Endothelial cell of umbilical vein (primary cell): ENCODE data around the gene CUL3.

Source experiments
- EZH2 ChIP-seq: IDR thresholded peaks from 2 replicates; pipeline ENCODE4 v1.6.1; 2012; ENCODE audit warnings: borderline replicate concordance, low read depth, mild to moderate bottlenecking, moderate library complexity, low read length, inconsistent platforms; ENCODE audit not compliant: severe bottlenecking
- GATA2 ChIP-seq: IDR thresholded peaks from 2 replicates; pipeline ENCODE4 v1.7.0; 2011; ENCODE audit warnings: low read depth, mild to moderate bottlenecking, moderate library complexity, mixed read lengths, low read length; ENCODE audit not compliant: insufficient read length, insufficient read depth
- POLR2A ChIP-seq: IDR thresholded peaks from 2 replicates; pipeline ENCODE4 v1.6.1; 2012; ENCODE audit warnings: low read depth, mild to moderate bottlenecking, control low read depth, low read length
- POLR2AphosphoS5 ChIP-seq: IDR thresholded peaks from 2 replicates; pipeline ENCODE4 v1.6.1; 2012; ENCODE audit warnings: low read depth, mild to moderate bottlenecking, control low read depth, low read length, moderate library complexity; ENCODE audit not compliant: insufficient read depth
- TF ChIP-seq, protein P1 (sequence below), 2 donors: IDR thresholded peaks; 1 replicate in 1 of 2; 2 replicates in 1 of 2; pipeline ENCODE4 v1.5.1; 2011; ENCODE audit warnings: low read length in 2 of 2, mild to moderate bottlenecking in 2 of 2, moderate library complexity in 2 of 2, control low read depth in 1 of 2, inconsistent platforms in 1 of 2, low read depth in 1 of 2; ENCODE audit not compliant: insufficient read depth in 1 of 2; ENCODE audit errors: extremely low read depth in 1 of 2

DNA sequence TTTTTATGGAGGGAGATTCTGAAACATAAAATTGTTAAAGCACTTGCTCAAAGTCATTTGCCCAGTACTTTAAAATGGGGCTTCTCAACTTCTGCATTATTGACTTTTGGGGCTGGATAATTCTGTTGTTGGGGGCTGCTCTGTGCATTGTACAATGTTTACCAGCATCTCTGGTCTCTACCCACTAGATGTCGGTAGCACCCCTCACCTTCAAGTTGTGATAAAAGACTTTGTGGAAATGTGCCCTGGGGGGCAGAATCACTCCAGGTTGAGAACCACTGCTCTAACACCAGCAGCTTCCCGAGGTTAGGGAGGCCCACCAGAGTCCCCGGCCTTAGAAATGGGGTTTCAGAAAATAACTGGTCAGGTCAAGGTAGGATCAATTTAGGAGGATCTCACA lies 26.8 kb upstream of the CUL3 start:
- TF ChIP-seq GATA2 (no peak), POLR2AphosphoS5 (no peak), POLR2A (no peak), EZH2 (no peak)
- TF ChIP-seq, protein P1, sequence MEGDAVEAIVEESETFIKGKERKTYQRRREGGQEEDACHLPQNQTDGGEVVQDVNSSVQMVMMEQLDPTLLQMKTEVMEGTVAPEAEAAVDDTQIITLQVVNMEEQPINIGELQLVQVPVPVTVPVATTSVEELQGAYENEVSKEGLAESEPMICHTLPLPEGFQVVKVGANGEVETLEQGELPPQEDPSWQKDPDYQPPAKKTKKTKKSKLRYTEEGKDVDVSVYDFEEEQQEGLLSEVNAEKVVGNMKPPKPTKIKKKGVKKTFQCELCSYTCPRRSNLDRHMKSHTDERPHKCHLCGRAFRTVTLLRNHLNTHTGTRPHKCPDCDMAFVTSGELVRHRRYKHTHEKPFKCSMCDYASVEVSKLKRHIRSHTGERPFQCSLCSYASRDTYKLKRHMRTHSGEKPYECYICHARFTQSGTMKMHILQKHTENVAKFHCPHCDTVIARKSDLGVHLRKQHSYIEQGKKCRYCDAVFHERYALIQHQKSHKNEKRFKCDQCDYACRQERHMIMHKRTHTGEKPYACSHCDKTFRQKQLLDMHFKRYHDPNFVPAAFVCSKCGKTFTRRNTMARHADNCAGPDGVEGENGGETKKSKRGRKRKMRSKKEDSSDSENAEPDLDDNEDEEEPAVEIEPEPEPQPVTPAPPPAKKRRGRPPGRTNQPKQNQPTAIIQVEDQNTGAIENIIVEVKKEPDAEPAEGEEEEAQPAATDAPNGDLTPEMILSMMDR (IDR thresholded peaks at IDR 0.05; ENCODE audit: extremely low read depth in 1 of 2, insufficient read depth in 1 of 2, low read depth in 1 of 2, low read length in 2 of 2), result no peak
